AG09319 (cell line): ENCODE results near the gene SLC41A3.

ENCODE experiments used
- DNase-seq: peaks from one replicate; pipeline ENCODE4 v3.0.0-alpha.2; 2010; ENCODE audit warnings: low read depth; ENCODE audit errors: extremely low read depth
- TF ChIP-seq, protein P1 (sequence below): IDR thresholded peaks from 2 replicates; pipeline ENCODE4 v1.5.1; 2011; ENCODE audit warnings: low read depth, mild to moderate bottlenecking, inconsistent platforms, low read length, moderate library complexity

Gene SLC41A3

DNA sequence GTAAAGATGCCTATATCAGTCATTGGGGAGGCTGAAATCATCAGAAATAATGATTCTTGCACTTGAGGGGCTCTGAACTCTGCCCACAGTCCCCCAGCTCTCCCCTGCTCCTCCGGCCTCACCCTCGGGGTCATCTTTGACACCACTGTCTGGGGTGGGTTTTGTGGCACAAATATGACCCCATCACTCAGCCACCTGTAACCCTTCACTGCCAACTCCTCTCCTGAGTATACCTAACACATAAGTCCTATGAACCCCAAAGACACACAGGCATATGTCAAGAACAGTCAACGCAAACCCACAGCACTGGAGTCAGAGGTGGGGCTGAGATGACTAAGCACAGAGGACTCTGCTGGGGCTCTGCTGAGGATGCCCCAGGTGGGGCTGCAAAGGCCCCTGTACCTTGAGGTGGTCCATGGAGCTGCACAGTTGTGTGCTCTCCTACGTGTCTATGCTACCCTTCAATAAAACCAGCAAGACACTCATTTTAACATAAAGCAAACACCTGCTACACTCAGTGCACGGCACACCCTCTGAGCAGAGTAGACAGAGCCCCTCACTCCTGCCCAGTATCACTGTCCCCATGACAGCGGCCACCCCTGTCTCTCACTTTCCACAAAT is 29.9 kb downstream of the SLC41A3 start:
- no peak for DNase-seq
- TF ChIP-seq, protein P1, sequence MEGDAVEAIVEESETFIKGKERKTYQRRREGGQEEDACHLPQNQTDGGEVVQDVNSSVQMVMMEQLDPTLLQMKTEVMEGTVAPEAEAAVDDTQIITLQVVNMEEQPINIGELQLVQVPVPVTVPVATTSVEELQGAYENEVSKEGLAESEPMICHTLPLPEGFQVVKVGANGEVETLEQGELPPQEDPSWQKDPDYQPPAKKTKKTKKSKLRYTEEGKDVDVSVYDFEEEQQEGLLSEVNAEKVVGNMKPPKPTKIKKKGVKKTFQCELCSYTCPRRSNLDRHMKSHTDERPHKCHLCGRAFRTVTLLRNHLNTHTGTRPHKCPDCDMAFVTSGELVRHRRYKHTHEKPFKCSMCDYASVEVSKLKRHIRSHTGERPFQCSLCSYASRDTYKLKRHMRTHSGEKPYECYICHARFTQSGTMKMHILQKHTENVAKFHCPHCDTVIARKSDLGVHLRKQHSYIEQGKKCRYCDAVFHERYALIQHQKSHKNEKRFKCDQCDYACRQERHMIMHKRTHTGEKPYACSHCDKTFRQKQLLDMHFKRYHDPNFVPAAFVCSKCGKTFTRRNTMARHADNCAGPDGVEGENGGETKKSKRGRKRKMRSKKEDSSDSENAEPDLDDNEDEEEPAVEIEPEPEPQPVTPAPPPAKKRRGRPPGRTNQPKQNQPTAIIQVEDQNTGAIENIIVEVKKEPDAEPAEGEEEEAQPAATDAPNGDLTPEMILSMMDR: no peak

DNA sequence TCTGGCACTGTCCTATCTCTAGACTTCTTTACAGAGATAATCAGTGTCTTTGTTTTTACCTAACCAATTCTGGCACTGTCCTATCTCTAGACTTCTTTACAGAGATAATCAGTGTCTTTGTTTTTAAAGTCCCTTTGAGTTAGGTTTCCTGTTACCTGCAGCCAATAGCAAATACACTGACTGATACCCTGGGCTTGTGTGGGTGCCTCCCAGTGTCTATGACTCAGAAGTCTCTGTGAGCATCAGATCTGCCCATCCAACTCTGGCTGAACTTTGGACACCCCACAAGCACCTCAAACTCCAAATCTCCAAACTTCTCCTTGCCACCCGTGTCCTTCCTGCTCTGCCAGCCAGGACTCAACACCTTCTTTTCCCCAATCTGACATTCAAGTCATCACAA is 30.4 kb downstream of the SLC41A3 start:
- TF ChIP-seq, protein P1: no peak

DNA sequence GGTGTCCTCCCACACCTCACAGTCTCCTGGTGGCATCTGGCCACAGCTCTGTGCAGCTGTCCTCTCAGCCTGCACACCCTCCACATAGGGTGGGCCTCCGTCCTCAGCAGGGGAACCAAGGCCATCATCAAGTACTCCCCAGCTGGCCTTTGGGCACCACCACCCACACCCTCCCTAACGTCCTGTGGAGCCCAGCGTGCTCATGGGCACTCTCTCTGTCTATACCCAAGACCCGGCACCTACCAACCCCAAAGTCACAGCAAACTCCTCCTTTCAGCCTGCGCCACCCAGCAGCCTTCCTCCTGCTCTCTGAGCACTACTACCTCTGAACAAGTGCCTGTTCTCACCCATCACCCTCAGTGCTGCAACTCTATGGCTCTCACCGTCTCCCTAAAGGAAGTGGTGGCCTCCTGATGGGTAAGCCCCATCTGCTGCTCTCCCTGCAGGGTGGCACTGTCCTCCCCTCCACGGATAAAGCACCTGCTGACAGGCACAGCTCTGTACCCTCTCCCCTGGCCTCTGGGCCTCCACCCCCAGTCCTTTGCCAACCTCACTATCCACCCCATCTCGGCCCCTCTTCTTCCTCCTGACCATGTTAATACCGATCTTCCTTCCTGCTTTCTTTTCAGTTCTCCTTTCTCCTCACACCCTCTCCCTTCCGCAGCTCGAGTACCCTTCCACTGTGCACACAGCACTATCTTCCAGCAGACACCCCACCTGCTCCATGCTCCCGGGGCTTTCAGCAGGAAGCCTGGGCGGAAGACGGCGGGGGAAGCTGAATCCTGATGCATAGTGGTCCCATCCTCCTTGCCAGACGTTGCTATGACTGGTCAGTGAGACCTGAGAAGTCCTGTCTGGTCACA is 31.5 kb downstream of the SLC41A3 start:
- DNase-seq: no peak
- TF ChIP-seq, protein P1: no peak

More for the DNA sequence above, 30.4 kb downstream of the SLC41A3 start:
- no peak for DNase-seq

DNA sequence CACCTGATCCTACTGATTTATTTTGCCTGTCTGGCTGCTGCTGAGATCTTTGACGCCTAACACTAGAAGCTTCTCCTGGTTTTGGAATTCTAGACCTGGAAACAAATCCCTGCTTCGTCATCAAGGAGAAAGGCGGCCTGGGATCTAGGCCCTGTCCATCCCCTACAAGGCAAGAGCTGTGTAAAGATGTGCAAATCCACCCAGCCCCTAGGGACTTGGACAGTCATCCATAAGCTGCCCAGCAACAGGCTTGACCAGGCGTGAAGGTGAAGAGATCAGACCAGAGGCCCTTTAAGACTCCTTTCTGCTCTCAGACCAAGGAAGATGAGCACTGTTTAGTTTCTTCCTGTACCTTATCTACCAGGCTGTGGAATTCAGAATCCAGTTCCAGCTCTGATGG is 32.2 kb downstream of the SLC41A3 start:
- TF ChIP-seq, protein P1: no peak
- DNase-seq: no peak

DNA sequence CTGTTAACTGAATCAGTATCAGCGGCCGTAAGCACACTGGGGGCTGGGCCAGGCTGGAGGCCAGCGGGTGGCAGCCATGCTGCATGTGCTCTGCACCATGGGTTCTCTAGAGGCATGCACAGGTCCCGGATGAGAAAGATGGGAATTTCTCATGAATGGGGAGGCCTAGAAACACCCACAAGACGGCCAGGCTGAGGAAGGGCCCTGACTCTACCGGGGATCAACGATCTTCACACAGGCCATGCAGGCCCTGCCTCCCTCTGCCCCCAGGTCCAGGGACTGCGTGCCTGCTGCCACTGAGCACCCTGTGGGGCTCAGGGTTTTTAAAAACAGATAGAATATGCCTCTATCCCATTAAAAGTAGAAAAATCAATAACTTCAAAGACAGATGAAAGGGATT is 32.7 kb downstream of the SLC41A3 start:
- TF ChIP-seq, protein P1: no peak
- DNase-seq: no peak

DNA sequence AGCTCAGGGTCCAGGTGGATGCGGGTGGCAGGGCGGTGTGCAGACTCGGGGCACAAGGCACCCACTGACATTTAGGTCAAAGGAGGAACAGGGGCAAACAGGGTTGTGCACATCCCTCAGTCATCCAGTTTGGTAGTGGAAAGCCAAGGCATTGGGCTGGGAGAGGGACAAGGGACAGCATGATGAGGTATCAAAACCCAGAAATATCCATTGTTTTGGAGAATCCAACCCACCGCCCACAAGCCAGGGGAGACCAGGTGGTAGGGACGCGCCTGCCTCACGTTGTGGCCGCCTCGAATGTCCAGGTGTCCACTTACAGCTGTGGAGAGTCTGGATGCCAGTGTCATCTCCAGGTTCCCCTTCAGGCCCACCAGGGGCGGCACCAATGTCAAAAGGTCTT is 33.3 kb downstream of the SLC41A3 start:
- TF ChIP-seq, protein P1: no peak
- DNase-seq: no peak

DNA sequence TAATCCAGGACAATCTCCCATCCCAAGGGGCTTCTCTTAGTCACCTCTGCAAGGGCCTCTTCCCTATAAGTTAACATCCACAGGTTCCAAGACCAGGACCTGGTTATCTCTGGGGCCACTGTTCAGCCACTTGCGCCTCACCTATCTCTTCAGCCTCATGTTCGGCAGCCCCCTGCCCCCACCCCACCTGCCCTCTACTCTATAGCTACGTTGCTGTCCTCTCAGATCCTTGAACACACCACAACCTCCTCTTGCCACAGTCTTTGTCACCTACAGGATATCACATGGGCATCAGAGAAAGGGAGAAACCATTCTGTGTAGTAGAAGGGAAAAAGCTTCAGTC is 33.9 kb downstream of the SLC41A3 start:
- no peak for DNase-seq
- TF ChIP-seq, protein P1: no peak
